ENCODE measurements around the gene ANAPC4.

Gene ANAPC4

GRCh38 chr4:25467843-25468242, 90.8 kb downstream of the ANAPC4 start:
- TF ChIP-seq CTCF (IDR thresholded peaks at IDR 0.05; ENCODE audit: poor library complexity, severe bottlenecking): no peak
- no peak overlapping the region for H3K4me3 ChIP-seq (ENCODE audit: severe bottlenecking)
- no peaks in the 10 kb centered on the region for H3K4me1 ChIP-seq (ENCODE audit: insufficient read depth, poor library complexity, severe bottlenecking)
- no peaks in the 10 kb centered on the region for H3K36me3 ChIP-seq (ENCODE audit: low read depth)
- H3K27ac ChIP-seq (ENCODE audit: poor library complexity, severe bottlenecking): no peak overlapping the region
- DNase-seq (ENCODE audit: low spot score) (no peak), ATAC-seq (ENCODE audit: low read depth) (no peak)
- H3K27me3 ChIP-seq (ENCODE audit: insufficient read depth, poor library complexity, severe bottlenecking): no peaks in the 10 kb centered on the region
- H3K9me3 ChIP-seq (ENCODE audit: severe bottlenecking): no peaks in the 10 kb centered on the region
